ENCODE measurements around the gene SLC51B. TPM values are rescaled to one million over a fixed set of nuclear protein-coding genes. Genes with fewer than 3 reads are reported as not detected.
A peak's percentile ranks its signal among the peaks of the same experiment; 100 is the strongest.

Gene SLC51B
- total and polyA plus RNA-seq, 2 experiments from 2014 or later = 6.5 to 8.6 TPM

- no peaks in the 10 kb centered on the region for H3K9me3 ChIP-seq (ENCODE audit: low read depth)
- H4K20me1 ChIP-seq (ENCODE audit: insufficient read depth, poor library complexity, severe bottlenecking) = no peaks in the 10 kb centered on the region
- H3K27me3 ChIP-seq = peaks cover 3% of the 10 kb centered on the region
- H3K27ac ChIP-seq = no peak overlapping the region
- H3K4me3 ChIP-seq = no peak overlapping the region
- 90% methylated on average over 5 of the region's 5 CpGs for WGBS (ENCODE audit: low lambda C conversion rate, missing lambda C conversion rate)
- H3K4me2 ChIP-seq = no peak overlapping the region
- no peaks in the 10 kb centered on the region for H3K79me2 ChIP-seq
- H2AFZ ChIP-seq = no peak overlapping the region
- peaks cover 6% of the 10 kb centered on the region for H3K4me1 ChIP-seq (ENCODE audit: insufficient read depth)
- no peak for DNase-seq (ENCODE audit: low spot score)
- H3K36me3 ChIP-seq (replicated peaks; ENCODE audit: insufficient read depth, low read depth) = no peaks in the 10 kb centered on the region
- H3K9me2 ChIP-seq (replicated peaks; ENCODE audit: insufficient read depth) = no peaks in the 10 kb centered on the region
- no peak for TF ChIP-seq EZH2phosphoT487 (IDR thresholded peaks at IDR 0.05; ENCODE audit: low read depth, severe bottlenecking, unreplicated experiment)
- TF ChIP-seq CTCF (IDR thresholded peaks at IDR 0.05; ENCODE audit: poor library complexity) = no peak
- no peak for TF ChIP-seq EZH2 (IDR thresholded peaks at IDR 0.05; ENCODE audit: borderline replicate concordance)
These were observed 16.9 kb downstream of the SLC51B start for GRCh38 chr15:65062061-65062460.

- no peaks in the 10 kb centered on the region for H3K9me2 ChIP-seq (replicated peaks; ENCODE audit: insufficient read depth)
- H4K20me1 ChIP-seq (ENCODE audit: insufficient read depth, poor library complexity, severe bottlenecking) = no peaks in the 10 kb centered on the region
- TF ChIP-seq EZH2 (IDR thresholded peaks at IDR 0.05; ENCODE audit: borderline replicate concordance) = no peak
- TF ChIP-seq EZH2phosphoT487 (IDR thresholded peaks at IDR 0.05; ENCODE audit: low read depth, severe bottlenecking, unreplicated experiment) = no peak
- no peak for TF ChIP-seq CTCF (IDR thresholded peaks at IDR 0.05; ENCODE audit: poor library complexity)
- 75% methylated on average over 5 of the region's 5 CpGs for WGBS (ENCODE audit: low lambda C conversion rate, missing lambda C conversion rate)
- H3K27me3 ChIP-seq = peaks cover 10% of the 10 kb centered on the region
- no peak overlapping the region for H3K4me3 ChIP-seq
- no peak for DNase-seq (ENCODE audit: low spot score)
- H2AFZ ChIP-seq = no peak overlapping the region
- H3K79me2 ChIP-seq = no peaks in the 10 kb centered on the region
- peaks cover 7% of the 10 kb centered on the region for H3K4me1 ChIP-seq (ENCODE audit: insufficient read depth)
- no peak overlapping the region for H3K4me2 ChIP-seq
- no peak overlapping the region for H3K27ac ChIP-seq
- H3K36me3 ChIP-seq (replicated peaks; ENCODE audit: insufficient read depth, low read depth) = no peaks in the 10 kb centered on the region
- H3K9me3 ChIP-seq (ENCODE audit: low read depth) = no peaks in the 10 kb centered on the region
These were observed 17.5 kb downstream of the SLC51B start for GRCh38 chr15:65062726-65063125.

GRCh38 chr15:65066001-65066634, 20.9 kb downstream of the SLC51B start:
- H3K4me1 ChIP-seq (ENCODE audit: insufficient read depth) = peaks cover 21% of the 10 kb centered on the region
- WGBS (ENCODE audit: low lambda C conversion rate, missing lambda C conversion rate) = 62% methylated on average over 3 of the region's 3 CpGs
- peaks cover 10% of the 10 kb centered on the region for H3K27me3 ChIP-seq
- no peaks in the 10 kb centered on the region for H3K36me3 ChIP-seq (replicated peaks; ENCODE audit: insufficient read depth, low read depth)
- TF ChIP-seq CTCF (IDR thresholded peaks at IDR 0.05; ENCODE audit: poor library complexity) (no peak), EZH2phosphoT487 (IDR thresholded peaks at IDR 0.05; ENCODE audit: low read depth, severe bottlenecking, unreplicated experiment) (no peak), EZH2 (IDR thresholded peaks at IDR 0.05; ENCODE audit: borderline replicate concordance) (no peak)
- H3K9me3 ChIP-seq (ENCODE audit: low read depth) = no peaks in the 10 kb centered on the region
- no peaks in the 10 kb centered on the region for H3K79me2 ChIP-seq
- no peaks in the 10 kb centered on the region for H3K9me2 ChIP-seq (replicated peaks; ENCODE audit: insufficient read depth)
- H2AFZ ChIP-seq = no peak overlapping the region
- H4K20me1 ChIP-seq (ENCODE audit: insufficient read depth, poor library complexity, severe bottlenecking) = no peaks in the 10 kb centered on the region
- DNase-seq (ENCODE audit: low spot score) = no peak
- H3K27ac ChIP-seq = no peak overlapping the region
- peak overlapping the region; percentile 91 for H3K4me2 ChIP-seq
- H3K4me3 ChIP-seq = no peak overlapping the region

All from hepatocyte (in vitro differentiated cells).